Neural progenitor cell (in vitro differentiated cells): Measurements from ENCODE around the gene ZNF383.
"Not testable (repeated sequence)": the region's sequence is repeated elsewhere in the genome, so short reads cannot be mapped to it uniquely, and the experiment has no call there.

Experiments used
- CTCF ChIP-seq: fragments of 200-600 bp; sonication (generic); IDR thresholded peaks from 2 replicates; pipeline ENCODE4 v1.5.1; 2017; ENCODE audit warnings: antibody characterized with exemption, mild to moderate bottlenecking
- EZH2phosphoT487 ChIP-seq: fragments of 200-600 bp; sonication (generic); IDR thresholded peaks from 2 replicates; pipeline ENCODE4 v1.6.1; 2017; ENCODE audit warnings: antibody characterized with exemption

- not testable (repeated sequence) for TF ChIP-seq EZH2phosphoT487, CTCF
Measured at GRCh38 chr19:37267755-37268154, 49.7 kb downstream of the ZNF383 start.
